A549 (cell line): ENCODE data around the gene ARMS2. TPM values are rescaled to one million over a fixed set of nuclear protein-coding genes. Genes with fewer than 3 reads are reported as not detected.

ENCODE experiments used
- ATAC-seq, 2 experiments: fragments of 200-7000 bp in 1 of 2; fragments of >200 bp in 1 of 2; cut with Nextera tagmentation in 1 of 2; cut with Tn5 transposase in 1 of 2; 3 replicates each; pipeline versions ENCODE4 v1.8.0 to v1.9.1; 2018 to 2020; ENCODE audit warnings: mild to moderate bottlenecking in 1 of 2, moderate library complexity in 1 of 2
- CTCF ChIA-PET: fragments of 300-600 bp; sonication (Branson Sonifier 250); formaldehyde crosslinking; extraction: SDS; loops from one replicate; lab custom pipeline; 2021; ENCODE audit warnings: antibody characterized with exemption, inconsistent platforms; lab: Yijun Ruan, JAX
- POLR2A ChIA-PET: fragments of 350-600 bp; formaldehyde crosslinking; extraction: SDS; loops from one replicate; lab custom pipeline; 2021; ENCODE audit warnings: antibody characterized with exemption, inconsistent platforms; lab: Yijun Ruan, JAX
- DNase-seq, 2 experiments: peaks; one replicate each; pipeline versions ENCODE4 v3.0.0 to v3.0.0-alpha.2; 2011 to 2016; ENCODE audit warnings: low read depth in 1 of 2, low spot score in 1 of 2
- FAIRE-seq: peaks from 2 replicates; lab custom pipeline; 2011; peaks lifted over from hg19 to GRCh38; lab: Jason Lieb, UNC
- H3K27ac ChIP-seq, 2 experiments: fragments of >200 bp; sonication (Bioruptor Twin); formaldehyde crosslinking; 3 replicates each; pipeline ENCODE4 v1.5.1; 2016 to 2017
- H3K4me1 ChIP-seq: fragments of >200 bp; sonication (Bioruptor Twin); formaldehyde crosslinking; 3 replicates; pipeline ENCODE4 v1.6.1; 2016
- H3K4me2 ChIP-seq: fragments of >200 bp; sonication (Bioruptor Twin); formaldehyde crosslinking; 3 replicates; pipeline ENCODE4 v1.6.1; 2016
- H3K4me3 ChIP-seq: fragments of >200 bp; sonication (Bioruptor Twin); formaldehyde crosslinking; 3 replicates; pipeline ENCODE4 v1.5.1; 2016
- H3K9me3 ChIP-seq: fragments of >200 bp; sonication (Bioruptor Twin); formaldehyde crosslinking; 3 replicates; pipeline ENCODE4 v1.6.1; 2016
- CBX8 ChIP-seq: fragments of 200-600 bp; sonication (generic); IDR thresholded peaks from 2 replicates; pipeline ENCODE4 v1.6.1; 2016
- EHF ChIP-seq: fragments of 250-450 bp; sonication (Bioruptor Pico); IDR thresholded peaks from 2 replicates; pipeline ENCODE4 v1.5.0; 2020; ENCODE audit warnings: mild to moderate bottlenecking
- EHMT2 ChIP-seq: fragments of 200-600 bp; sonication (generic); IDR thresholded peaks from 2 replicates; pipeline ENCODE4 v1.6.1; 2016; ENCODE audit warnings: antibody characterized with exemption, low read depth, mild to moderate bottlenecking, moderate library complexity
- ESRRA ChIP-seq: fragments of 150-350 bp; IDR thresholded peaks from 2 replicates; pipeline ENCODE4 v1.6.1; 2014; ENCODE audit warnings: mild to moderate bottlenecking, low read length, borderline replicate concordance
- HOXA7 ChIP-seq: fragments of 250-450 bp; sonication (Bioruptor Pico); IDR thresholded peaks from 2 replicates; pipeline ENCODE4 v1.5.0; 2020; ENCODE audit warnings: mild to moderate bottlenecking, moderate library complexity
- KDM1A ChIP-seq: fragments of 200-600 bp; sonication (generic); IDR thresholded peaks from 2 replicates; pipeline ENCODE4 v1.6.1; 2016; ENCODE audit warnings: low read depth, mild to moderate bottlenecking
- KDM5A ChIP-seq: fragments of 200-600 bp; sonication (generic); IDR thresholded peaks from 2 replicates; pipeline ENCODE4 v1.6.1; 2016; ENCODE audit warnings: antibody characterized with exemption, mild to moderate bottlenecking
- POLR2AphosphoS2 ChIP-seq: conservative IDR thresholded peaks from 2 replicates; pipeline ENCODE4 v1.6.1; 2012; ENCODE audit warnings: low read length, improper control_type of control experiment, inconsistent platforms
- RARB ChIP-seq: fragments of 250-450 bp; sonication (Bioruptor Pico); IDR thresholded peaks from 2 replicates; pipeline ENCODE4 v1.8.0; 2021; ENCODE audit warnings: mild to moderate bottlenecking, moderate library complexity
- TP53 ChIP-seq: fragments of 250-450 bp; sonication (Bioruptor Pico); IDR thresholded peaks from 2 replicates; pipeline ENCODE4 v1.5.0; 2021; ENCODE audit warnings: mild to moderate bottlenecking, moderate library complexity
- ZNF302 ChIP-seq: fragments of 250-450 bp; sonication (Bioruptor Pico); IDR thresholded peaks from 2 replicates; pipeline ENCODE4 v1.9.0; 2021; ENCODE audit warnings: inconsistent platforms, mild to moderate bottlenecking, moderate library complexity
- WGBS: methylation state at CpG from one replicate; pipeline ENCODE4 v1.1.6; 2017; ENCODE audit errors: missing lambda C conversion rate; 5-methylcytosine and 5-hydroxymethylcytosine counted together
- polyA plus RNA-seq, 4 experiments: library from polyadenylated mRNA; depleted of rRNA in 3 of 4; stranded (reverse); fragments of >200 nt; fragmentation: RNase III in 1 of 4; extraction: RNeasy Plus Mini Kit Qiagen cat#74134 plus additional on column Dnase treatment in 1 of 4; gene quantifications; 2 replicates in 3 of 4; 3 replicates in 1 of 4; pipeline ENCODE4 v1.2.3, GENCODE V29; 2011 to 2017
- TF ChIP-seq, protein P1 (sequence below): IDR thresholded peaks from 2 replicates; pipeline ENCODE4 v1.6.1; 2012; ENCODE audit warnings: low read depth, borderline replicate concordance
- TF ChIP-seq, protein P2 (sequence below): fragments of >200 bp; sonication (Bioruptor Twin); formaldehyde crosslinking; IDR thresholded peaks from 2 replicates; pipeline ENCODE4 v1.6.1; 2016
- TF ChIP-seq, protein P3 (sequence below): fragments of 250-450 bp; sonication (Bioruptor Pico); IDR thresholded peaks from 2 replicates; pipeline ENCODE4 v1.5.0; 2021; ENCODE audit warnings: mild to moderate bottlenecking, moderate library complexity, borderline replicate concordance
- TF ChIP-seq, protein P4 (sequence below): fragments of 450-650 bp; IDR thresholded peaks from 2 replicates; pipeline ENCODE4 v1.6.1; 2014; ENCODE audit warnings: antibody characterized with exemption
- TF ChIP-seq, protein P5 (sequence below): IDR thresholded peaks from 2 replicates; pipeline ENCODE4 v1.6.1; 2012
- TF ChIP-seq, protein P6 (sequence below): fragments of >200 bp; sonication (Bioruptor Twin); formaldehyde crosslinking; IDR thresholded peaks from 3 replicates; pipeline ENCODE4 v1.5.1; 2016
- TF ChIP-seq, protein P7 (sequence below): IDR thresholded peaks from 2 replicates; pipeline ENCODE4 v1.6.1; 2012

The ARMS2 gene
- polyA plus RNA-seq, 2 of the 4 experiments (the other 2 are of a cell fraction) = not detected

DNA sequence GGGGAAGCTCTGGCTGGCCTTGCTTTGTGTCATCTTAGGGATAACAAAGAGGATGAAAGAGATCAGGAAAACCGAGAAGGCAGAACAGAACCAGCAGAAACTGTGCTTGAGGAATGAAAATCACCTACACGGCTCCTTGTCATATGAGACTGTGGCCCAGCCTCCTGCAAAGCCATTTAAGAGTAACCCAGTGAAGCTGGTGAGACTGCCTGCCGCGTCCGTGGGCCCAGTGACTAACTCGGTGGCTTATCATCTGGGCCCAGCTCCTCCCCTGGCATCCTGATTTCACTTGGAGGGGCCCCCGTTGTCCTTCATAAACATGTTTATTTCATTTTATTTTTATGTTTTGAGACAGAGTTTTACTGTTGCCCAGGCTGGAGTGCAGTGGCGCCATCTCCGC lies 37.6 kb downstream of the ARMS2 start (continued):
- TF ChIP-seq, protein P1, sequence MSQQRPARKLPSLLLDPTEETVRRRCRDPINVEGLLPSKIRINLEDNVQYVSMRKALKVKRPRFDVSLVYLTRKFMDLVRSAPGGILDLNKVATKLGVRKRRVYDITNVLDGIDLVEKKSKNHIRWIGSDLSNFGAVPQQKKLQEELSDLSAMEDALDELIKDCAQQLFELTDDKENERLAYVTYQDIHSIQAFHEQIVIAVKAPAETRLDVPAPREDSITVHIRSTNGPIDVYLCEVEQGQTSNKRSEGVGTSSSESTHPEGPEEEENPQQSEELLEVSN = no peak
- TF ChIP-seq KDM5A (no peak), POLR2AphosphoS2 (no peak)
- TF ChIP-seq, protein P2, sequence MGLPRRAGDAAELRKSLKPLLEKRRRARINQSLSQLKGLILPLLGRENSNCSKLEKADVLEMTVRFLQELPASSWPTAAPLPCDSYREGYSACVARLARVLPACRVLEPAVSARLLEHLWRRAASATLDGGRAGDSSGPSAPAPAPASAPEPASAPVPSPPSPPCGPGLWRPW = no peak

DNA sequence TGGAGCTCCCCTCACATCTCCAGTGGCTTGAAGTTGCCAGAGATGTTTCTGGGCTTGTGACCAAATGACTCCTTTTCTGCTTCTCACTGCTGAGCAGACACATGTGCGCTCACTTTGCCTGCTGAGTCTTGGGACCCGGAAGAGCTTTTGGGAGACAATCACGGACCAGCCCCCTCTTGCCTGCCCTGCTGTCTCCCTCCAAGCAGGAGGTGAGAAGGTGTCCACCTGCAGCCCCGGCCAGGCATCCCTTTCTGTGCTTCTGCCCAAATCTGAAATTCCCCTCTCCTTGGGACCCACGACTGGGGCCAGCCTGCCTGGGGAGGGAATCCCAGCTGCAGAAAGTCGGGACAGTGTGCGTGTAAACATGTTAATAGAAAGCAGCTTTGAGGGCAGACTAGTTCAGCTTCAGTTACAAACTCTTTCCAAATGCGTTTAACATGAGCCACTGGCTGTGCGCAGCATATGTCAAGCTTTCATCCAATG lies 38.6 kb downstream of the ARMS2 start:
- POLR2A ChIA-PET = interaction anchor here (0.7 kb wide), 1 partner anchor 23 kb away, joined by 3 read pairs; no protein-coding TSS in a partner anchor
- no peak overlapping the region for H3K4me3 ChIP-seq
- H3K4me2 ChIP-seq = no peak overlapping the region
- CTCF ChIA-PET = interaction anchor here (2.1 to 2.3 kb wide), 2 partner anchors 22 to 24 kb away, joined by 6 to 7 read pairs; no protein-coding TSS in a partner anchor
- H3K4me1 ChIP-seq = peaks cover 7% of the 10 kb centered on the region; the same call in 1 of the 3 replicates
- ATAC-seq (no peak), FAIRE-seq (no peak), DNase-seq (no peak)
- no peaks in the 10 kb centered on the region for H3K9me3 ChIP-seq
- TF ChIP-seq, protein P3, sequence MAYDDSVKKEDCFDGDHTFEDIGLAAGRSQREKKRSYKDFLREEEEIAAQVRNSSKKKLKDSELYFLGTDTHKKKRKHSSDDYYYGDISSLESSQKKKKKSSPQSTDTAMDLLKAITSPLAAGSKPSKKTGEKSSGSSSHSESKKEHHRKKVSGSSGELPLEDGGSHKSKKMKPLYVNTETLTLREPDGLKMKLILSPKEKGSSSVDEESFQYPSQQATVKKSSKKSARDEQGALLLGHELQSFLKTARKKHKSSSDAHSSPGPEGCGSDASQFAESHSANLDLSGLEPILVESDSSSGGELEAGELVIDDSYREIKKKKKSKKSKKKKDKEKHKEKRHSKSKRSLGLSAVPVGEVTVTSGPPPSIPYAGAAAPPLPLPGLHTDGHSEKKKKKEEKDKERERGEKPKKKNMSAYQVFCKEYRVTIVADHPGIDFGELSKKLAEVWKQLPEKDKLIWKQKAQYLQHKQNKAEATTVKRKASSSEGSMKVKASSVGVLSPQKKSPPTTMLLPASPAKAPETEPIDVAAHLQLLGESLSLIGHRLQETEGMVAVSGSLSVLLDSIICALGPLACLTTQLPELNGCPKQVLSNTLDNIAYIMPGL (CRISPR knock-in tag) = no peak
- TF ChIP-seq, protein P4, sequence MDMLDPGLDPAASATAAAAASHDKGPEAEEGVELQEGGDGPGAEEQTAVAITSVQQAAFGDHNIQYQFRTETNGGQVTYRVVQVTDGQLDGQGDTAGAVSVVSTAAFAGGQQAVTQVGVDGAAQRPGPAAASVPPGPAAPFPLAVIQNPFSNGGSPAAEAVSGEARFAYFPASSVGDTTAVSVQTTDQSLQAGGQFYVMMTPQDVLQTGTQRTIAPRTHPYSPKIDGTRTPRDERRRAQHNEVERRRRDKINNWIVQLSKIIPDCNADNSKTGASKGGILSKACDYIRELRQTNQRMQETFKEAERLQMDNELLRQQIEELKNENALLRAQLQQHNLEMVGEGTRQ = no peak
- TF ChIP-seq, protein P5, sequence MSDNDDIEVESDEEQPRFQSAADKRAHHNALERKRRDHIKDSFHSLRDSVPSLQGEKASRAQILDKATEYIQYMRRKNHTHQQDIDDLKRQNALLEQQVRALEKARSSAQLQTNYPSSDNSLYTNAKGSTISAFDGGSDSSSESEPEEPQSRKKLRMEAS = no peak
- TF ChIP-seq, protein P6, sequence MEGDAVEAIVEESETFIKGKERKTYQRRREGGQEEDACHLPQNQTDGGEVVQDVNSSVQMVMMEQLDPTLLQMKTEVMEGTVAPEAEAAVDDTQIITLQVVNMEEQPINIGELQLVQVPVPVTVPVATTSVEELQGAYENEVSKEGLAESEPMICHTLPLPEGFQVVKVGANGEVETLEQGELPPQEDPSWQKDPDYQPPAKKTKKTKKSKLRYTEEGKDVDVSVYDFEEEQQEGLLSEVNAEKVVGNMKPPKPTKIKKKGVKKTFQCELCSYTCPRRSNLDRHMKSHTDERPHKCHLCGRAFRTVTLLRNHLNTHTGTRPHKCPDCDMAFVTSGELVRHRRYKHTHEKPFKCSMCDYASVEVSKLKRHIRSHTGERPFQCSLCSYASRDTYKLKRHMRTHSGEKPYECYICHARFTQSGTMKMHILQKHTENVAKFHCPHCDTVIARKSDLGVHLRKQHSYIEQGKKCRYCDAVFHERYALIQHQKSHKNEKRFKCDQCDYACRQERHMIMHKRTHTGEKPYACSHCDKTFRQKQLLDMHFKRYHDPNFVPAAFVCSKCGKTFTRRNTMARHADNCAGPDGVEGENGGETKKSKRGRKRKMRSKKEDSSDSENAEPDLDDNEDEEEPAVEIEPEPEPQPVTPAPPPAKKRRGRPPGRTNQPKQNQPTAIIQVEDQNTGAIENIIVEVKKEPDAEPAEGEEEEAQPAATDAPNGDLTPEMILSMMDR = no peak
- no peak for TF ChIP-seq EHMT2
- TF ChIP-seq HOXA7 (CRISPR knock-in tag) = no peak
- TF ChIP-seq TP53 (CRISPR knock-in tag) = no peak
- no peak for TF ChIP-seq RARB (CRISPR knock-in tag)
- no peak overlapping the region for H3K27ac ChIP-seq
- 84% methylated on average over 9 of the region's 9 CpGs for WGBS

DNA sequence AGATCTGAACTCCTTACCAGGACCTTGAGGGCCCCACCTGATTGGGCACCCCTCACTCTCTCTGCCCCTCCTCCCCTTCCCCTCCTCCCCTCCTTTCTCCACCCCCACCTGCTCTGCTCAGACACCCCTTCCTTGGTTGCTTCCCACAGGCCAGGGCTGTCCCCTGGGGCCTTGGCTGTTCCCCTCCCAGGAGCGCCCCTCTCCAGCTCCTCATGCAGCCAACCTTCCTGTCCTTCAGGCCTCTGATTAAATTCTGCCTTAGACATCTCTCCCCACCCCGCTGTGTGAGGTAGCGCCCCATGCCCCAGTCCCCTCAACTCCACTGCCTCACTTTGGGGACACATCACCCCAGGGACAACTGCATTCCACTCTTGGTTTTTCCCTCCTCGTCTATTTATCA lies 39.3 kb downstream of the ARMS2 start:
- no peak overlapping the region for H3K27ac ChIP-seq
- no peak for DNase-seq
- TF ChIP-seq, protein P7, sequence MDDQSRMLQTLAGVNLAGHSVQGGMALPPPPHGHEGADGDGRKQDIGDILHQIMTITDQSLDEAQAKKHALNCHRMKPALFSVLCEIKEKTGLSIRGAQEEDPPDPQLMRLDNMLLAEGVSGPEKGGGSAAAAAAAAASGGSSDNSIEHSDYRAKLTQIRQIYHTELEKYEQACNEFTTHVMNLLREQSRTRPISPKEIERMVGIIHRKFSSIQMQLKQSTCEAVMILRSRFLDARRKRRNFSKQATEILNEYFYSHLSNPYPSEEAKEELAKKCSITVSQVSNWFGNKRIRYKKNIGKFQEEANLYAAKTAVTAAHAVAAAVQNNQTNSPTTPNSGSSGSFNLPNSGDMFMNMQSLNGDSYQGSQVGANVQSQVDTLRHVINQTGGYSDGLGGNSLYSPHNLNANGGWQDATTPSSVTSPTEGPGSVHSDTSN = no peak
- TF ChIP-seq RARB (CRISPR knock-in tag) = no peak
- TF ChIP-seq, protein P2 = no peak
- no peak for TF ChIP-seq ZNF302 (CRISPR knock-in tag)
- TF ChIP-seq KDM1A = no peak
- no peak for TF ChIP-seq CBX8
- TF ChIP-seq, protein P6 = no peak
- no peak for TF ChIP-seq EHF (CRISPR knock-in tag)
- TF ChIP-seq ESRRA = no peak
- TF ChIP-seq, all 56 proteins: peak for 0
- FAIRE-seq (no peak), ATAC-seq (no peak)
- Histone ChIP-seq H3K9me3 (no peaks in the 10 kb centered on the region), H3K4me2 (no peak overlapping the region), H3K4me1 (peaks cover 7% of the 10 kb centered on the region; the same call in 1 of the 3 replicates), H3K4me3 (no peak overlapping the region)
- CTCF ChIA-PET = interaction anchor here (1.2 to 4.4 kb wide), 4 partner anchors 9 to 72 kb away, joined by 3 to 16 read pairs (median 6); no protein-coding TSS in a partner anchor
- POLR2A ChIA-PET = no interaction called here
- WGBS = 89% methylated on average over 4 of the region's 4 CpGs
